CD4-positive, alpha-beta T cell (primary cell): ENCODE measurements around the gene NEGR1. TPM values are rescaled to one million over a fixed set of nuclear protein-coding genes. Genes with fewer than 3 reads are reported as not detected.

Experiments
- ATAC-seq: fragments of 200-7000 bp; cut with Tn5 transposase; one replicate; pipeline ENCODE4 v1.10.0; 2022; ENCODE audit warnings: mild to moderate bottlenecking; ENCODE audit not compliant: poor library complexity
- CTCF ChIA-PET: fragments of 350-600 bp; sonication (Branson Sonifier 250); formaldehyde crosslinking; loops from one replicate; lab custom pipeline; 2021; ENCODE audit warnings: antibody characterized with exemption, inconsistent platforms; lab: Charles Lee
- POLR2A ChIA-PET: fragments of 350-600 bp; sonication (Branson Sonifier 250); formaldehyde crosslinking; loops from one replicate; lab custom pipeline; 2021; ENCODE audit warnings: antibody characterized with exemption, inconsistent platforms; lab: Charles Lee
- DNase-seq, 14 experiments: peaks; one replicate each; pipeline ENCODE4 v3.0.0-alpha.2; 2013 to 2020; ENCODE audit warnings: mixed read lengths in 2 of 14
- H3K27ac ChIP-seq, 2 donors: one replicate each; pipeline versions ENCODE4 v1.5.1 to v1.7.0; 2013; ENCODE audit warnings: low read length in 2 of 2, low read depth in 1 of 2, mild to moderate bottlenecking in 1 of 2
- H3K27me3 ChIP-seq, 2 experiments: 1 replicate in 1 of 2; 2 replicates in 1 of 2; pipeline versions ENCODE4 v1.6.1 to v1.7.0; 2013; ENCODE audit warnings: low read length in 2 of 2, control low read depth in 1 of 2, mild to moderate bottlenecking in 1 of 2, moderate library complexity in 1 of 2; ENCODE audit not compliant: insufficient read depth in 2 of 2, control insufficient read depth in 1 of 2
- H3K36me3 ChIP-seq: one replicate; pipeline ENCODE4 v1.6.1; 2013; ENCODE audit warnings: low read length, control low read depth; ENCODE audit not compliant: insufficient read depth
- H3K4me1 ChIP-seq: one replicate; pipeline ENCODE4 v1.6.1; 2013; ENCODE audit warnings: low read length, control low read depth; ENCODE audit not compliant: insufficient read depth
- H3K4me3 ChIP-seq: one replicate; pipeline ENCODE4 v1.5.1; 2013; ENCODE audit warnings: mild to moderate bottlenecking, low read length, moderate library complexity
- H3K9me3 ChIP-seq, 2 experiments: 1 replicate in 1 of 2; 2 replicates in 1 of 2; pipeline versions ENCODE4 v1.6.1 to v1.7.0; 2013; ENCODE audit warnings: low read length in 2 of 2, mild to moderate bottlenecking in 2 of 2, control low read depth in 1 of 2, moderate library complexity in 1 of 2; ENCODE audit not compliant: control insufficient read depth in 1 of 2, insufficient read depth in 1 of 2
- H3K27ac Mint-ChIP-seq: one replicate; pipeline ENCODE4 v1.8.0; 2020; ENCODE audit warnings: mixed read lengths
- H3K27me3 Mint-ChIP-seq: one replicate; pipeline ENCODE4 v1.8.0; 2021; ENCODE audit warnings: mixed read lengths
- H3K36me3 Mint-ChIP-seq: one replicate; pipeline ENCODE4 v1.8.0; 2021; ENCODE audit warnings: low read depth, mixed read lengths
- H3K4me1 Mint-ChIP-seq: one replicate; pipeline ENCODE4 v1.8.0; 2021; ENCODE audit warnings: low read depth, mixed read lengths
- H3K4me3 Mint-ChIP-seq: one replicate; pipeline ENCODE4 v1.8.0; 2020; ENCODE audit warnings: mild to moderate bottlenecking, mixed read lengths
- H3K9me3 Mint-ChIP-seq: one replicate; pipeline ENCODE4 v1.8.0; 2020; ENCODE audit warnings: mixed read lengths
- intact Hi-C, 2 experiments: fragments of 100-400 bp; cut with DNase I in 1 of 2; cut with micrococcal nuclease in 1 of 2; formaldehyde crosslinking; loops; one replicate each; pipeline versions ENCODE4 v1.15.1 to v1.9.0; 2023 to 2025; cut with DNase I, micrococcal nuclease
- total RNA-seq, 174 experiments: library from RNA in 2 of 174; stranded (reverse) in 2 of 174; gene quantifications; one replicate each; pipeline ENCODE4 v1.2.3 and lab custom pipeline; 2021 to 2026
- TF ChIP-seq, protein P1 (sequence below): fragments of 200-600 bp; IDR thresholded peaks from one replicate; pipeline ENCODE4 v1.8.0; 2022; ENCODE audit warnings: antibody characterized with exemption, mild to moderate bottlenecking

The NEGR1 gene
- total RNA-seq, 2 experiments from 2014 or later: 0.03 TPM

GRCh38 chr1:72235062-72235461 is 47.3 kb downstream of the NEGR1 start:
- DNase-seq: no peak

DNA sequence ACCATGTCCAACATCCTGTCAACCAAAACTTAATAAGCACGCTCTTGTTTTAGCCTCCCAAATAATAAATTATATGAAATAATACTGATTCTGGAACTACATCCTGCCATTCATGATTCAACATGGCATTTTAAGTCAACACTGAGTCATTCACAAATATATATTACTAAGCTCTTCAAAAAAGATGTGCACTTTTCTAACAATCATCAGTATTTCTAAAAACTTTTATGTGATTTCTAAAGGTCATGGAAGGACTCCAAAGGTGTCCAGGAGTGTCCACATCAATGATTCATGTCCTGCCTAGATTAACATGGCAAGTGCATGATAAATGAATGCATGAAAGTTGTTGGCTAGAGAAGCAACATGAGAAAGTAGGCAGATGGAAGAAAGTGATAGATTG is 51.6 kb downstream of the NEGR1 start:
- Histone ChIP-seq H3K36me3 (no peaks in the 10 kb centered on the region), H3K27ac (no peak overlapping the region), H3K9me3 (peaks cover 0 to 3% of the 10 kb centered on the region in 2 experiments), H3K4me1 (no peaks in the 10 kb centered on the region), H3K4me3 (no peak overlapping the region), H3K27me3 (no peaks in the 10 kb centered on the region)
- ATAC-seq (no peak), DNase-seq (no peak)
- intact Hi-C loops: no loop called here
- H3K4me1 Mint-ChIP-seq: no peaks in the 10 kb centered on the region
- H3K27ac Mint-ChIP-seq: no peak overlapping the region
- ChIA-PET POLR2A (no interaction called here), CTCF (no interaction called here)
- H3K36me3 Mint-ChIP-seq: no peaks in the 10 kb centered on the region
- H3K27me3 Mint-ChIP-seq: no peaks in the 10 kb centered on the region
- TF ChIP-seq, protein P1, sequence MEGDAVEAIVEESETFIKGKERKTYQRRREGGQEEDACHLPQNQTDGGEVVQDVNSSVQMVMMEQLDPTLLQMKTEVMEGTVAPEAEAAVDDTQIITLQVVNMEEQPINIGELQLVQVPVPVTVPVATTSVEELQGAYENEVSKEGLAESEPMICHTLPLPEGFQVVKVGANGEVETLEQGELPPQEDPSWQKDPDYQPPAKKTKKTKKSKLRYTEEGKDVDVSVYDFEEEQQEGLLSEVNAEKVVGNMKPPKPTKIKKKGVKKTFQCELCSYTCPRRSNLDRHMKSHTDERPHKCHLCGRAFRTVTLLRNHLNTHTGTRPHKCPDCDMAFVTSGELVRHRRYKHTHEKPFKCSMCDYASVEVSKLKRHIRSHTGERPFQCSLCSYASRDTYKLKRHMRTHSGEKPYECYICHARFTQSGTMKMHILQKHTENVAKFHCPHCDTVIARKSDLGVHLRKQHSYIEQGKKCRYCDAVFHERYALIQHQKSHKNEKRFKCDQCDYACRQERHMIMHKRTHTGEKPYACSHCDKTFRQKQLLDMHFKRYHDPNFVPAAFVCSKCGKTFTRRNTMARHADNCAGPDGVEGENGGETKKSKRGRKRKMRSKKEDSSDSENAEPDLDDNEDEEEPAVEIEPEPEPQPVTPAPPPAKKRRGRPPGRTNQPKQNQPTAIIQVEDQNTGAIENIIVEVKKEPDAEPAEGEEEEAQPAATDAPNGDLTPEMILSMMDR: no peak
- H3K4me3 Mint-ChIP-seq: no peak overlapping the region
- H3K9me3 Mint-ChIP-seq: peaks cover 4% of the 10 kb centered on the region

More at GRCh38 chr1:72235062-72235461, 47.3 kb downstream of the NEGR1 start:
- Mint-ChIP-seq H3K9me3 (peaks cover 4% of the 10 kb centered on the region), H3K27me3 (no peaks in the 10 kb centered on the region), H3K27ac (no peak overlapping the region), H3K4me3 (no peak overlapping the region), H3K4me1 (no peaks in the 10 kb centered on the region), H3K36me3 (no peaks in the 10 kb centered on the region)
- Histone ChIP-seq H3K27ac (no peak overlapping the region), H3K36me3 (no peaks in the 10 kb centered on the region), H3K4me1 (no peaks in the 10 kb centered on the region), H3K27me3 (no peaks in the 10 kb centered on the region), H3K9me3 (peaks cover 0 to 3% of the 10 kb centered on the region in 2 experiments), H3K4me3 (no peak overlapping the region)
- TF ChIP-seq, protein P1: no peak
- ChIA-PET CTCF (no interaction called here), POLR2A (no interaction called here)
- ATAC-seq: no peak
- intact Hi-C loops: no loop called here

- Mint-ChIP-seq H3K36me3 (no peaks in the 10 kb centered on the region), H3K27ac (no peak overlapping the region), H3K27me3 (no peaks in the 10 kb centered on the region), H3K9me3 (peaks cover under 1% of the 10 kb centered on the region), H3K4me1 (no peaks in the 10 kb centered on the region), H3K4me3 (no peak overlapping the region)
- Histone ChIP-seq H3K36me3 (no peaks in the 10 kb centered on the region), H3K4me3 (no peak overlapping the region), H3K9me3 (peaks cover 0 to 3% of the 10 kb centered on the region in 2 experiments), H3K4me1 (no peaks in the 10 kb centered on the region), H3K27me3 (no peaks in the 10 kb centered on the region), H3K27ac (no peak overlapping the region)
- ChIA-PET POLR2A (no interaction called here), CTCF (no interaction called here)
- ATAC-seq (no peak), DNase-seq (no peak)
- intact Hi-C loops: no loop called here
- TF ChIP-seq, protein P1: no peak
Observed at GRCh38 chr1:72229893-72230292, 52.4 kb downstream of the NEGR1 start.
